ENCODE data around the gene MRPL51. TPM values are rescaled to one million over a fixed set of nuclear protein-coding genes. Genes with fewer than 3 reads are reported as not detected.
A peak's percentile ranks its signal among the peaks of the same experiment; 100 is the strongest.

Gene MRPL51
- total and polyA plus RNA-seq, 10 of the 15 experiments (the other 5 are each of a cell fraction or from before 2014, with no cell fraction given), result 137 to 1,202 (median 267) TPM

DNA sequence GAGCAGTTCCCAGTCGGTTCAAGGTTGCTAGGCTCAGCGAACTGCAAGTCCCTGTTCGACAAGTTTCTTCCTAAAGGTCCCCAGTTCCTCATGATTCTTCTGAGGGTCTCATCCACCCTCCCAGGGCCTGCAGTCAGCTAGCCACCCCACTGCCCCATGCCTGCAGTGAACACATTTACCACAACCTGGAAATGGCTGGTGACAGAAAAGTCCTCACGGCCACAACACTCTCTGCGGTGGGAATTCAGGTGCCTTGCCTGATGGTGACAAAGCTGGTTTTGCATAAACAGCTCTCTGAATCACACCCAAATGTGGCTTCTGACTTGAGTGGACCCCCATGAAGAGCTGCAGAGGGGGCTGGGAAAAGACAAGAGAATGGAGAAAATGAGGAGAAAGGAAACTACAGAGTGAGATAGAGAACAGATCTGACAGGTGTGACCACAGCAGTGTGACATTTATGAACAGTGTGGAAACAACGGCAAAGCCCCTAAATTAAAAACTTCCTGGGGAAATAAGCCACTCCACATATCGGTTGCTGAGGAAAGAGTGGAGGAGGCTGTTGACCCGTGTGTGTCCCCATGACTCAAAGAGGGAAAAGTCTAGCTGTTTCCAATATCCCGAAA is 49.6 kb downstream of the MRPL51 start:
- 0 out of 4 replicates have a peak, but pooled peaks cover 0 to 4% of the 10 kb centered on the region in 2 experiments for H3K36me3 ChIP-seq (ENCODE audit: control insufficient read depth in 2 of 2, insufficient read depth in 2 of 2, low read length in 1 of 2)
- no peaks in the 10 kb centered on the region for H3K27me3 ChIP-seq (replicated peaks in 1 of 2; ENCODE audit: control insufficient read depth in 2 of 2, insufficient read depth in 2 of 2, low read length in 1 of 2)
- intact Hi-C loops (cut with micrococcal nuclease; ENCODE audit: unreplicated experiment) (loop anchor here (1.0 kb wide), 1 partner anchor 16 kb away; no protein-coding TSS in a partner anchor), in situ Hi-C loops (cut with MboI) (no loop called here)
- no TSS peak for BruUV-seq (replicated peaks)
- H3K27ac ChIP-seq (ENCODE audit: control insufficient read depth, insufficient read depth), result peak overlapping the region; percentile 99
- ChIA-PET CTCF (interaction anchor here (0.6 to 7.2 kb wide), 15 partner anchors 9 to 665 kb away, joined by 3 to 79 read pairs (median 7); partner anchors contain the start of gene TAPBPL), POLR2A (interaction anchor here (1.1 to 17.5 kb wide), 12 partner anchors 8 to 188 kb away, joined by 3 to 384 read pairs (median 15); partner anchors contain the start of genes GAPDH, MRPL51, TAPBPL and VAMP1), RAD21 (ENCODE audit: unreplicated experiment) (interaction anchor here (1.0 to 17.1 kb wide), 10 partner anchors 9 to 192 kb away, joined by 3 to 319 read pairs (median 4); partner anchors contain the start of genes LPAR5 and TAPBPL), SMC1A (ENCODE audit: uncharacterized antibody, unreplicated experiment) (interaction anchor here (0.6 to 9.8 kb wide), 13 partner anchors 9 to 135 kb away, joined by 3 to 168 read pairs (median 5); partner anchors contain the start of genes TAPBPL and VAMP1)
- ATAC-seq, result peak; percentile 47
- no peaks in the 10 kb centered on the region for H4K20me1 ChIP-seq (ENCODE audit: control insufficient read depth, insufficient read depth)
- FAIRE-seq, result peak; percentile 31
- DNase-seq (ENCODE audit: low read depth, low spot score), result no peak
- H3K4me1 ChIP-seq (ENCODE audit: control insufficient read depth, insufficient read depth, low read length), result peaks cover 46% of the 10 kb centered on the region
- peak overlapping the region; percentile 84 for H3K9ac ChIP-seq (ENCODE audit: control insufficient read depth, insufficient read depth, low read length)
- H3K4me2 ChIP-seq (ENCODE audit: control insufficient read depth, insufficient read depth), result peak overlapping the region; percentile 99
- 3% methylated on average over 9 of the region's 9 CpGs for WGBS (ENCODE audit: insufficient coverage, insufficient replicate concordance, low lambda C conversion rate, missing lambda C conversion rate)
- H2AFZ ChIP-seq (ENCODE audit: control insufficient read depth, low read depth, low read length), result peak overlapping the region; percentile 12; the same call in 1 of the 2 replicates
- H3K79me2 ChIP-seq (ENCODE audit: control insufficient read depth, insufficient read depth, low read length), result peaks cover 59% of the 10 kb centered on the region
- no peaks in the 10 kb centered on the region for H3K9me3 ChIP-seq (replicated peaks; ENCODE audit: control insufficient read depth, insufficient read depth, low read length)
- peak overlapping the region; percentile 66 for H3K4me3 ChIP-seq
- TF ChIP-seq NKRF (conservative IDR thresholded peaks at IDR 0.05), result no peak
- TF ChIP-seq, protein P1, sequence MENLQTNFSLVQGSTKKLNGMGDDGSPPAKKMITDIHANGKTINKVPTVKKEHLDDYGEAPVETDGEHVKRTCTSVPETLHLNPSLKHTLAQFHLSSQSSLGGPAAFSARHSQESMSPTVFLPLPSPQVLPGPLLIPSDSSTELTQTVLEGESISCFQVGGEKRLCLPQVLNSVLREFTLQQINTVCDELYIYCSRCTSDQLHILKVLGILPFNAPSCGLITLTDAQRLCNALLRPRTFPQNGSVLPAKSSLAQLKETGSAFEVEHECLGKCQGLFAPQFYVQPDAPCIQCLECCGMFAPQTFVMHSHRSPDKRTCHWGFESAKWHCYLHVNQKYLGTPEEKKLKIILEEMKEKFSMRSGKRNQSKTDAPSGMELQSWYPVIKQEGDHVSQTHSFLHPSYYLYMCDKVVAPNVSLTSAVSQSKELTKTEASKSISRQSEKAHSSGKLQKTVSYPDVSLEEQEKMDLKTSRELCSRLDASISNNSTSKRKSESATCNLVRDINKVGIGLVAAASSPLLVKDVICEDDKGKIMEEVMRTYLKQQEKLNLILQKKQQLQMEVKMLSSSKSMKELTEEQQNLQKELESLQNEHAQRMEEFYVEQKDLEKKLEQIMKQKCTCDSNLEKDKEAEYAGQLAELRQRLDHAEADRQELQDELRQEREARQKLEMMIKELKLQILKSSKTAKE (IDR thresholded peaks at IDR 0.05; ENCODE audit: low read depth, poor library complexity, severe bottlenecking), result peak; percentile 43
- TF ChIP-seq SMC3 (IDR thresholded peaks at IDR 0.05; ENCODE audit: borderline replicate concordance, low read length), result no peak
- no peak for TF ChIP-seq NR2C2 (IDR thresholded peaks at IDR 0.05; ENCODE audit: borderline replicate concordance, control insufficient read depth, insufficient read length, low read depth)
- TF ChIP-seq NFXL1 (IDR thresholded peaks at IDR 0.05; ENCODE audit: borderline replicate concordance), result no peak
- TF ChIP-seq POLR2AphosphoS5 (IDR thresholded peaks at IDR 0.05; ENCODE audit: low read length), result peak; percentile 36; the same call in 1 of the 2 replicates
- peak; percentile 65 for TF ChIP-seq YY1 (IDR thresholded peaks at IDR 0.05; ENCODE audit: low read depth, low read length)
- TF ChIP-seq ZNF622 (IDR thresholded peaks at IDR 0.05), result no peak
- no peak for TF ChIP-seq SREBF2 (IDR thresholded peaks at IDR 0.05; ENCODE audit: low read length)
- peak; percentile 15; the same call in 1 of the 2 replicates for TF ChIP-seq RAD51 (IDR thresholded peaks at IDR 0.05)
- TF ChIP-seq CHD2 (IDR thresholded peaks at IDR 0.05; ENCODE audit: borderline replicate concordance, low read depth, low read length), result peak; percentile 38; the same call in 1 of the 2 replicates
- TF ChIP-seq LARP7 (IDR thresholded peaks at IDR 0.05), result no peak
- TF ChIP-seq GATAD2B (conservative IDR thresholded peaks at IDR 0.05; ENCODE audit: low read depth), result 0 out of 2 replicates have a peak, but pooled peaks have one; percentile 34
- TF ChIP-seq IRF4 (IDR thresholded peaks at IDR 0.05; ENCODE audit: low read depth, low read length), result no peak
- no peak for TF ChIP-seq CEBPB (IDR thresholded peaks at IDR 0.05; ENCODE audit: borderline replicate concordance in 1 of 2, low read depth in 2 of 2, low read length in 2 of 2)
- TF ChIP-seq DPF2 (IDR thresholded peaks at IDR 0.05), result peak; percentile 62; the same call in 1 of the 2 replicates

Data from GM12878 (cell line).